Transverse colon (tissue), 4 donors: ENCODE results near the gene BAHCC1. TPM values are rescaled to one million over a fixed set of nuclear protein-coding genes. Genes with fewer than 3 reads are reported as not detected.
A peak's percentile ranks its signal among the peaks of the same experiment; 100 is the strongest.

Experiments
- DNase-seq: peaks from one replicate; pipeline ENCODE4 v3.0.0-alpha.2; 2019
- H3K27ac ChIP-seq, 4 donors: fragments of 200-600 bp; sonication (generic); 2 replicates each; pipeline ENCODE4 v1.5.1; 2016 to 2018; ENCODE audit warnings: inconsistent platforms in 4 of 4
- H3K27me3 ChIP-seq: fragments of 200-600 bp; sonication (generic); 2 replicates; pipeline ENCODE4 v1.5.1; 2017; ENCODE audit warnings: inconsistent platforms
- H3K36me3 ChIP-seq, 4 donors: fragments of 200-600 bp; sonication (generic); 2 replicates each; pipeline ENCODE4 v1.5.1; 2017 to 2019; ENCODE audit warnings: inconsistent platforms in 4 of 4
- H3K4me1 ChIP-seq, 4 donors: fragments of 200-600 bp; sonication (generic); 2 replicates each; pipeline ENCODE4 v1.5.1; 2017 to 2020; ENCODE audit warnings: inconsistent platforms in 4 of 4
- H3K4me3 ChIP-seq, 4 donors: fragments of 200-600 bp; sonication (generic); 1 replicate in 1 of 4; 2 replicates in 3 of 4; pipeline versions ENCODE4 v1.5.1 to v1.6.1; 2017 to 2019; ENCODE audit warnings: inconsistent platforms in 4 of 4
- H3K9me3 ChIP-seq, 2 donors: fragments of 200-600 bp; sonication (generic); 2 replicates each; pipeline ENCODE4 v1.5.1; 2017 to 2019; ENCODE audit warnings: inconsistent platforms in 2 of 2
- EP300 ChIP-seq: sonication (generic); formaldehyde crosslinking; IDR thresholded peaks from one replicate; pipeline ENCODE4 v1.6.1; 2017; ENCODE audit warnings: antibody characterized with exemption, low read depth
- POLR2A ChIP-seq: fragments of 450-650 bp; IDR thresholded peaks from one replicate; pipeline ENCODE4 v1.6.1; 2016; ENCODE audit warnings: antibody characterized with exemption, mild to moderate bottlenecking, moderate library complexity
- POLR2AphosphoS5 ChIP-seq, 3 donors: sonication (generic); formaldehyde crosslinking; IDR thresholded peaks; one replicate each; pipeline ENCODE4 v1.6.1; 2016; ENCODE audit warnings: antibody characterized with exemption in 3 of 3
- WGBS, 2 donors: methylation state at CpG; one replicate each; pipeline ENCODE4 v1.1.5; 2018; ENCODE audit warnings: low coverage in 1 of 2; 5-methylcytosine and 5-hydroxymethylcytosine counted together
- in situ Hi-C, 4 donors: fragments of 200-750 bp; cut with MboI; loops; one replicate each; pipeline versions ENCODE4 v1.15.0 to v1.15.1; 2017; ENCODE audit warnings: low sequenced_read_pairs in 3 of 4, low pct_ligation_motif_present in 1 of 4, low pct_unique_long_range_greater_than_20kb in 1 of 4
- intact Hi-C: fragments of 100-400 bp; cut with DNase I; formaldehyde crosslinking; loops from one replicate; pipeline ENCODE4 v1.15.1; 2023; ENCODE audit warnings: low total_unique reads
- total RNA-seq, 4 donors: library from RNA; depleted of rRNA; stranded (reverse); fragments of >200 nt; gene quantifications; one replicate each; pipeline ENCODE4 v1.1.0, GENCODE V29; 2016
- TF ChIP-seq, protein P1 (sequence below), 5 experiments: fragments of 200-600 bp in 3 of 5; fragments of 450-650 bp in 2 of 5; sonication (generic) in 3 of 5; IDR thresholded peaks; 1 replicate in 2 of 5; 2 replicates in 3 of 5; pipeline ENCODE4 v1.5.1; 2016 to 2017; ENCODE audit warnings: antibody characterized with exemption in 5 of 5, inconsistent platforms in 3 of 5, mild to moderate bottlenecking in 2 of 5, moderate library complexity in 1 of 5

The BAHCC1 gene
- total RNA-seq, 4 donors from 2014 or later: 8.7 to 133 (median 12.4) TPM

DNA sequence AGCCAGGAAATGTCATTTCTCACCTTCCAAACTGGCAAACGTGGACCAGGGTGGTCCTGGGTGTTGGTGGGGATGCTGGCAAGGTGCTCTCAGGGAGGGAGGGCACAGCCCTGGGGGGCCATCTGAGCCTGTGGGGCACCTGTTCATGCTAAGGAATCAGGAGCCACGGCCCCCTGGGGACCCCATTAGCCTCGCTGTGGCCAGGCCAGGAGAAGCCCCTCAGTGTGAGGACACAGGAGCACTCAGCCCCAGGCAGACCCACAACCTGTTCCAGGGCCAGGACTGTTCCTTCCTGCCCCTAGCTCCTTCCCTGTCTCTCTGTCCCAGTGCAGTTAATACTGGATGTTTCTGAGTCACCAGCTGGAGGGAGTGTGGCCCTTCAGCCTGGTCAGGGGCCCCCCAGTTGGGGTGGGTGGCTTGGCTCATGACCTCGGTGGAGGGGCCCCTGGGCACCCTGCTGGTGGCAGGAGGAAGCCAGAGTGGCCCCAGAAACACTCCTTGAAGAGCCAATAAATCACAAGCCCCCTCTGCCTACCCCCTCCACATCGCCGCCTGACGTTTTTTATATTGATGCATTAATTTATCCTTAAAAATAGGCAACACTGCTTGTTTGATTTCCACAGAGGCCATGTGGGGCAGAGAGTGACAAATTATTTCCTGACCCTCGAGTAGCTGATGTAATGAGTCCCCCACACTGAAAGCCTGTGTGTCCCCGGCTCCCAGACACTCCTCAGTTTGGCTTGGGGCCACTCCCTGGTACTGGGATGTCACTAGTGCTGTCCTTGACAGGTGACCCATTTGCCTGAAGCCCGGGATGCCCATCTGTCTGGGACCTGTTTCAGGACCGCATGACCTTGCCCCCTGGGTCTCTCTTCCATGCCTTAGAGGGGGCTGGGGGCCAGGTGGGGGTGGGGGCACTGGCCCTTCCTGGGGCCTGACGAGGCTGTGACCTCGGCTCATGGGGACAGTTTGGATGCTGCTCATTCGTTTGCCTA is 95.0 kb downstream of the BAHCC1 start:
- in situ Hi-C loops (loop anchor here in 3 of 4 donors (25.0 kb wide), 3 partner anchors 103 to 228 kb away; partner anchors contain the start of genes BAHCC1 (in 1 of the 3) and SLC38A10 (in 1 of the 3)), intact Hi-C loops (no loop called here)
- no peak for DNase-seq
- H3K36me3 ChIP-seq: no peaks in the 10 kb centered on the region
- TF ChIP-seq, protein P1, sequence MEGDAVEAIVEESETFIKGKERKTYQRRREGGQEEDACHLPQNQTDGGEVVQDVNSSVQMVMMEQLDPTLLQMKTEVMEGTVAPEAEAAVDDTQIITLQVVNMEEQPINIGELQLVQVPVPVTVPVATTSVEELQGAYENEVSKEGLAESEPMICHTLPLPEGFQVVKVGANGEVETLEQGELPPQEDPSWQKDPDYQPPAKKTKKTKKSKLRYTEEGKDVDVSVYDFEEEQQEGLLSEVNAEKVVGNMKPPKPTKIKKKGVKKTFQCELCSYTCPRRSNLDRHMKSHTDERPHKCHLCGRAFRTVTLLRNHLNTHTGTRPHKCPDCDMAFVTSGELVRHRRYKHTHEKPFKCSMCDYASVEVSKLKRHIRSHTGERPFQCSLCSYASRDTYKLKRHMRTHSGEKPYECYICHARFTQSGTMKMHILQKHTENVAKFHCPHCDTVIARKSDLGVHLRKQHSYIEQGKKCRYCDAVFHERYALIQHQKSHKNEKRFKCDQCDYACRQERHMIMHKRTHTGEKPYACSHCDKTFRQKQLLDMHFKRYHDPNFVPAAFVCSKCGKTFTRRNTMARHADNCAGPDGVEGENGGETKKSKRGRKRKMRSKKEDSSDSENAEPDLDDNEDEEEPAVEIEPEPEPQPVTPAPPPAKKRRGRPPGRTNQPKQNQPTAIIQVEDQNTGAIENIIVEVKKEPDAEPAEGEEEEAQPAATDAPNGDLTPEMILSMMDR (IDR thresholded peaks at IDR 0.05): no peak
- TF ChIP-seq EP300: no peak
- no peak overlapping the region for H3K27ac ChIP-seq
- H3K4me1 ChIP-seq: peaks cover 6 to 27% (median 14%) of the 10 kb centered on the region in 4 donors
- no peaks in the 10 kb centered on the region for H3K27me3 ChIP-seq
- WGBS, 2 donors: 59 to 63% methylated on average over 6 to 12 of the region's 14 CpGs
- no peak overlapping the region for H3K4me3 ChIP-seq
- no peaks in the 10 kb centered on the region for H3K9me3 ChIP-seq

DNA sequence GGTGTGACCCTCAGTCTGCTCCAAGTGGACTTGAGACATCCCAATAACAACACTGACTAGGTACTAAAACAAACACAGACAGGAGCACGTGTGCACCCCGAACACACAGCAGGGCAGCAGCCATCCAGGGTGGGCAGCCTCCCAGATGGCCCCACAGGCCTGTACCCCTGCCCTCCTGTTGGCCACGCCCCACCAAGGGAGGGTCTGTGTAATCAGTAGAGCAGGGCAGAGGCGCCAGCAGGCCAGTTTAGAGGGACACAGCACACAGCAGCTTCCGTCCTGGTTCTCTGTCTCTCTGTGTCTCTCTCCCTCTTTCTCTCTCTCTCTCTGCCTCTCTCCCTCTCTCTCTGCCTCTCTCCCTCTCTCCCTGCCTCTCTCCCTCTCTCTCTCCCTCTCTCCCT is 95.9 kb downstream of the BAHCC1 start:
- DNase-seq: peak; percentile 49
- TF ChIP-seq, protein P1 (IDR thresholded peaks at IDR 0.05): no peak
- no peak for TF ChIP-seq EP300
- no peak for TF ChIP-seq POLR2A
- no peak for TF ChIP-seq POLR2AphosphoS5 (IDR thresholded peaks at IDR 0.05)
- intact Hi-C loops (no loop called here), in situ Hi-C loops (loop anchor here in 3 of 4 donors (25.0 kb wide), 3 partner anchors 104 to 229 kb away; partner anchors contain the start of genes BAHCC1 (in 1 of the 3) and SLC38A10 (in 1 of the 3))
- Histone ChIP-seq H3K27me3 (no peaks in the 10 kb centered on the region), H3K27ac (no peak overlapping the region), H3K4me3 (no peak overlapping the region), H3K4me1 (peaks cover 6 to 27% (median 14%) of the 10 kb centered on the region in 4 donors), H3K9me3 (no peaks in the 10 kb centered on the region), H3K36me3 (no peaks in the 10 kb centered on the region)
- 19% methylated on average over 5 of the region's 5 CpGs; no CpG with 5 or more reads in 1 of the 2 donors for WGBS, 2 donors

DNA sequence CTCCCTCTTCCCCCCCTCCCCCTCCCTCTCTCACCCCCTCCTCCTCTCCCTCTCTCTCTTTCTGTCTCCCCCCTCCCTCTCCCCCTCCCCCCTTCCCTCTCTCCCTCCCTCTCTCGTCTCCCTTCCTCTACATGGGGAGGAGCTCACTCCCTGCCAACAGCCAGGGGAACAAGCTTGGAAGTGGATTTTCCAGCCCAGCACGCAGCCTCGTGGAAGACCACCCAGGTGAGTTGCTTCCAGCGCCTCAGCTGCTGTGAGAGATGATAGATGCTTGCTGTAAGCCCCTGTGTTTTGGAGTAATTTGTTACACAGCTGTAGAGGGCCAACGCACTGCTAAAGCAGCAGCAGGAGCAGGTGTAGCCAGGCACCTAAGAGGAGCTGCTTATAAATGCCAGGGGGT is 96.5 kb downstream of the BAHCC1 start:
- WGBS, 2 donors: 13 to 50% methylated on average over 1 to 4 of the region's 5 CpGs
- no peak for DNase-seq
- TF ChIP-seq, protein P1 (IDR thresholded peaks at IDR 0.05): no peak
- no peak for TF ChIP-seq POLR2A
- intact Hi-C loops (no loop called here), in situ Hi-C loops (loop anchor here in 3 of 4 donors (25.0 kb wide), 3 partner anchors 104 to 229 kb away; partner anchors contain the start of genes BAHCC1 (in 1 of the 3) and SLC38A10 (in 1 of the 3))
- Histone ChIP-seq H3K36me3 (no peaks in the 10 kb centered on the region), H3K27ac (no peak overlapping the region), H3K4me3 (no peak overlapping the region), H3K27me3 (no peaks in the 10 kb centered on the region), H3K9me3 (no peaks in the 10 kb centered on the region), H3K4me1 (peaks cover 6 to 27% (median 14%) of the 10 kb centered on the region in 4 donors)

DNA sequence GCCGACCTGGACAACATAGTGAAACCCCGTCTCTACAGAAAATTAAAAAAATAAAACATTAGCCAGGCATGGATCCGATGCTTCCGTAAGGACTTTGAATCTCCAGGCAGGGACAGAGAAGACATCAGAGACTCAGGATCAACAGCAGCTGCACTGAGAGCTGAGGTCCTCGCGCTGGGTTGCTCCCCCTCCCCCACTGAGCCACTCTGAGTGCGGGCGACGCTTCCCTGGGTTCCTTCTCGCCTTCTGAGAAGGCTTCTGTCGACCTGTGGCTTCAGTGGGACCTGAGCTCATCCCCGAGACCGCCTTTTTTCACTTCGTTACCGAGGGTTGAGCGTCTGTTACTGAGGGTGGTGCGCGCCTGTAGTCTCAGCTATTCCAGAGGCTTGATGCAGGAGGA is 96.9 kb downstream of the BAHCC1 start:
- TF ChIP-seq EP300: no peak
- TF ChIP-seq, protein P1 (IDR thresholded peaks at IDR 0.05): no peak
- no peak for TF ChIP-seq POLR2AphosphoS5 (IDR thresholded peaks at IDR 0.05)
- no peak for TF ChIP-seq POLR2A
- no peaks in the 10 kb centered on the region for H3K27me3 ChIP-seq
- H3K36me3 ChIP-seq: no peaks in the 10 kb centered on the region
- in situ Hi-C loops (loop anchor here in 3 of 4 donors (25.0 kb wide), 3 partner anchors 105 to 230 kb away; partner anchors contain the start of genes BAHCC1 (in 1 of the 3) and SLC38A10 (in 1 of the 3)), intact Hi-C loops (no loop called here)
- WGBS, 2 donors: 53 to 61% methylated on average over 2 to 18 of the region's 18 CpGs
- H3K4me3 ChIP-seq: no peak overlapping the region
- H3K27ac ChIP-seq: no peak overlapping the region
- H3K4me1 ChIP-seq: peaks cover 6 to 27% (median 14%) of the 10 kb centered on the region in 4 donors
- DNase-seq: no peak
- H3K9me3 ChIP-seq: no peaks in the 10 kb centered on the region
